ENCODE data around the gene CDH13. TPM values are rescaled to one million over a fixed set of nuclear protein-coding genes. Genes with fewer than 3 reads are reported as not detected.

CDH13 gene
- total and polyA plus RNA-seq, 10 of the 15 experiments (the other 5 are each of a cell fraction or from before 2014, with no cell fraction given) = under 0.01 to 0.05 TPM; not detected in 8

DNA sequence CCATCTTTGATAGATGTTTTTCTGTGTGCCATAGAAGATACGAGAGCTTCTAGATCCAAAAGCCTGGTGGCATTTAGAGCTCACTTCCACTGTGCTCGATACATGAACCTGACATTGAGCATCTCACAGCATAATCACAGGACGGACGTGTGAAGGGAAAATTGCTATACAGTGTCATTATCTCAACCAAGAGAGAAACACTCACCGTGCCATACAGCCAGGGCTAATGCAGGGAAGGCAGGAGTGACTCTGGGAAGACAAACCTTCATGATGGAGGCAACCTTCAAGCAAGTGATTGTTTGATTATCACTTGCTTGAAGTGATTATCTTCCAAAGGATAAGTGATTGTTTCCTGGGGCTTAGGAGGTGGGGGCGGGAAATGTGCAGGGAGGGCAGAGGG lies 962.8 kb downstream of the CDH13 start:
- SMC1A ChIA-PET (ENCODE audit: uncharacterized antibody, unreplicated experiment) = no interaction called here
- no peak for FAIRE-seq
- ATAC-seq = no peak
- H3K9me3 ChIP-seq (replicated peaks; ENCODE audit: control insufficient read depth, insufficient read depth, low read length) = no peaks in the 10 kb centered on the region
- H3K4me1 ChIP-seq (ENCODE audit: control insufficient read depth, insufficient read depth, low read length) = no peaks in the 10 kb centered on the region
- peaks cover 0 to 2% of the 10 kb centered on the region in 2 experiments; a peak in 1 of 4 replicates for H3K27me3 ChIP-seq (replicated peaks in 1 of 2; ENCODE audit: control insufficient read depth in 2 of 2, insufficient read depth in 2 of 2, low read length in 1 of 2)
- no peak overlapping the region for H3K4me3 ChIP-seq
- H3K9ac ChIP-seq (ENCODE audit: control insufficient read depth, insufficient read depth, low read length) = no peak overlapping the region
- no peaks in the 10 kb centered on the region for H4K20me1 ChIP-seq (ENCODE audit: control insufficient read depth, insufficient read depth)
- DNase-seq (ENCODE audit: low read depth, low spot score) = no peak
- WGBS (ENCODE audit: insufficient coverage, insufficient replicate concordance, low lambda C conversion rate, missing lambda C conversion rate) = 12% methylated on average over 6 of the region's 6 CpGs
- no peaks in the 10 kb centered on the region for H3K79me2 ChIP-seq (ENCODE audit: control insufficient read depth, insufficient read depth, low read length)
- RAD21 ChIA-PET (ENCODE audit: unreplicated experiment) = no interaction called here
- CTCF ChIA-PET = no interaction called here
- H2AFZ ChIP-seq (ENCODE audit: control insufficient read depth, low read depth, low read length) = no peak overlapping the region
- no peak for TF ChIP-seq NR2F1 (conservative IDR thresholded peaks at IDR 0.05)
- TF ChIP-seq KDM1A (IDR thresholded peaks at IDR 0.05; ENCODE audit: borderline replicate concordance) = no peak
- BruUV-seq (replicated peaks) = no TSS peak
- in situ Hi-C loops (cut with MboI) = no loop called here
- H3K36me3 ChIP-seq (ENCODE audit: control insufficient read depth in 2 of 2, insufficient read depth in 2 of 2, low read length in 1 of 2) = no peaks in the 10 kb centered on the region
- H3K4me2 ChIP-seq (ENCODE audit: control insufficient read depth, insufficient read depth) = no peak overlapping the region
- H3K27ac ChIP-seq (ENCODE audit: control insufficient read depth, insufficient read depth) = no peak overlapping the region
- intact Hi-C loops (cut with micrococcal nuclease; ENCODE audit: unreplicated experiment) = no loop called here
- POLR2A ChIA-PET = no interaction called here

DNA sequence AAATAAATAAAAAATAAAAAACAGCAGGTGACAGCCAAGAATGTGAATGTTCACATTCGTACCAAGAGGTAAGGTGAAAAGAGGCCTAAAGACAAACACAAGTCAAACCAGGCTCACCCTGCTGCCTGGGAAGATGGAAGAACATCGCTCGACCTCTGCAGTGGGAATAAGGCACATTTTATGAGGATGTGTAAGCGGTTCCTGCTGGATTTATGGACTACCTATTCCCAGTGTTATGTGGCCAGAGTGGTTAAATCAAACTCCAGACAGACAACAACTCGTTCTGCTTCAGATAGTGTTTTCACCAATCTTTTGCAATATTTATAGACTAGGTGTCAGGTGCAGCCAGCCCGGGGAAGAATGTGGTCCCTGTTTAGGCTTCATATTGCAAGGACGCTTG lies 966.0 kb downstream of the CDH13 start:
- Histone ChIP-seq H3K9me3 (replicated peaks; ENCODE audit: control insufficient read depth, insufficient read depth, low read length) (no peaks in the 10 kb centered on the region), H4K20me1 (ENCODE audit: control insufficient read depth, insufficient read depth) (no peaks in the 10 kb centered on the region), H3K36me3 (ENCODE audit: control insufficient read depth in 2 of 2, insufficient read depth in 2 of 2, low read length in 1 of 2) (no peaks in the 10 kb centered on the region), H3K27ac (ENCODE audit: control insufficient read depth, insufficient read depth) (no peak overlapping the region), H3K4me1 (ENCODE audit: control insufficient read depth, insufficient read depth, low read length) (no peaks in the 10 kb centered on the region), H3K79me2 (ENCODE audit: control insufficient read depth, insufficient read depth, low read length) (no peaks in the 10 kb centered on the region), H3K4me2 (ENCODE audit: control insufficient read depth, insufficient read depth) (no peak overlapping the region), H3K9ac (ENCODE audit: control insufficient read depth, insufficient read depth, low read length) (no peak overlapping the region), H2AFZ (ENCODE audit: control insufficient read depth, low read depth, low read length) (no peak overlapping the region), H3K27me3 (replicated peaks in 1 of 2; ENCODE audit: control insufficient read depth in 2 of 2, insufficient read depth in 2 of 2, low read length in 1 of 2) (peaks cover 0 to 2% of the 10 kb centered on the region in 2 experiments; a peak in 1 of 4 replicates), H3K4me3 (no peak overlapping the region)
- POLR2A ChIA-PET = no interaction called here
- DNase-seq (ENCODE audit: low read depth, low spot score) = no peak
- intact Hi-C loops (cut with micrococcal nuclease; ENCODE audit: unreplicated experiment) (no loop called here), in situ Hi-C loops (cut with MboI) (no loop called here)
- ATAC-seq = no peak
- TF ChIP-seq, protein P1, sequence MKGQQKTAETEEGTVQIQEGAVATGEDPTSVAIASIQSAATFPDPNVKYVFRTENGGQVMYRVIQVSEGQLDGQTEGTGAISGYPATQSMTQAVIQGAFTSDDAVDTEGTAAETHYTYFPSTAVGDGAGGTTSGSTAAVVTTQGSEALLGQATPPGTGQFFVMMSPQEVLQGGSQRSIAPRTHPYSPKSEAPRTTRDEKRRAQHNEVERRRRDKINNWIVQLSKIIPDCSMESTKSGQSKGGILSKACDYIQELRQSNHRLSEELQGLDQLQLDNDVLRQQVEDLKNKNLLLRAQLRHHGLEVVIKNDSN (IDR thresholded peaks at IDR 0.05; ENCODE audit: borderline replicate concordance, extremely low read length, insufficient read depth, low read depth, low read length) = no peak
- TF ChIP-seq ETV6 (conservative IDR thresholded peaks at IDR 0.05 in 1 of 2, IDR thresholded peaks at IDR 0.05 in 1 of 2; ENCODE audit: borderline replicate concordance in 1 of 2, low read depth in 1 of 2) = no peak
- CTCF ChIA-PET = no interaction called here
- no peak for FAIRE-seq
- RAD21 ChIA-PET (ENCODE audit: unreplicated experiment) = no interaction called here
- WGBS (ENCODE audit: insufficient coverage, insufficient replicate concordance, low lambda C conversion rate, missing lambda C conversion rate) = 34% methylated on average over 7 of the region's 7 CpGs
- SMC1A ChIA-PET (ENCODE audit: uncharacterized antibody, unreplicated experiment) = no interaction called here
- BruUV-seq (replicated peaks) = no TSS peak
